SU-DHL-6 (cell line): Measurements from ENCODE around the gene PKM.

Source experiments
- H2AFZ ChIP-seq: fragments of 200-600 bp; sonication (generic); 2 replicates; pipeline ENCODE4 v1.6.1; 2014; ENCODE audit warnings: low read depth, mild to moderate bottlenecking, moderate library complexity, mixed read lengths, antibody characterized with exemption, low read length; ENCODE audit not compliant: severe bottlenecking
- H3F3A ChIP-seq: fragments of 200-600 bp; shearing (Covaris generic); 2 replicates; pipeline ENCODE4 v1.6.0; 2016; ENCODE audit warnings: antibody characterized with exemption, mild to moderate bottlenecking; ENCODE audit not compliant: insufficient read depth
- H3K27ac ChIP-seq: fragments of 200-600 bp; sonication (generic); 2 replicates; pipeline ENCODE4 v1.5.1; 2016; ENCODE audit warnings: low read depth, mild to moderate bottlenecking, low read length, moderate library complexity, mixed read lengths
- H3K27me3 ChIP-seq: fragments of 200-600 bp; sonication (generic), shearing (Covaris generic); 2 replicates; pipeline ENCODE4 v1.6.0; 2014; ENCODE audit warnings: mild to moderate bottlenecking, low read length
- H3K36me3 ChIP-seq: fragments of 200-600 bp; sonication (generic); 2 replicates; pipeline ENCODE4 v1.6.1; 2014; ENCODE audit warnings: mild to moderate bottlenecking, low read length, mixed read lengths
- H3K4me2 ChIP-seq: fragments of 300-600, 200-600 bp; shearing (Covaris generic), sonication (generic); 2 replicates; pipeline ENCODE4 v1.6.0; 2014; ENCODE audit warnings: low read length, low read depth, mild to moderate bottlenecking; ENCODE audit not compliant: poor library complexity, severe bottlenecking
- H3K4me3 ChIP-seq: fragments of 200-600 bp; sonication (generic); 2 replicates; pipeline ENCODE4 v1.5.1; 2014; ENCODE audit warnings: antibody characterized with exemption, low read length, mild to moderate bottlenecking, mixed read lengths; ENCODE audit not compliant: insufficient read depth, poor library complexity, severe bottlenecking
- H3K79me2 ChIP-seq: fragments of 200-600 bp; sonication (generic); 2 replicates; pipeline ENCODE4 v1.6.1; 2014; ENCODE audit warnings: mild to moderate bottlenecking, low read length, moderate library complexity; ENCODE audit not compliant: insufficient read depth
- H3K9ac ChIP-seq: fragments of 200-600 bp; sonication (generic); 2 replicates; pipeline ENCODE4 v1.7.0; 2014; ENCODE audit warnings: mild to moderate bottlenecking, low read length
- H3K9me2 ChIP-seq: fragments of 200-600 bp; sonication (generic); replicated peaks from 2 replicates; pipeline ENCODE4 v1.6.1; 2014; ENCODE audit warnings: low read length; ENCODE audit not compliant: insufficient read depth
- H3K9me3 ChIP-seq: fragments of 200-600 bp; sonication (generic); 2 replicates; pipeline ENCODE4 v1.6.1; 2014; ENCODE audit warnings: low read length, mixed read lengths; ENCODE audit not compliant: insufficient read depth
- H4K20me1 ChIP-seq: fragments of 200-600 bp; sonication (generic); 2 replicates; pipeline ENCODE4 v1.6.1; 2014; ENCODE audit warnings: low read depth, mild to moderate bottlenecking, antibody characterized with exemption, low read length, moderate library complexity, mixed read lengths
- CTCF ChIP-seq: fragments of 200-600 bp; sonication (generic); IDR thresholded peaks from one replicate; pipeline ENCODE4 v1.5.1; 2017; ENCODE audit warnings: antibody characterized with exemption, mild to moderate bottlenecking, low read length, moderate library complexity; ENCODE audit not compliant: insufficient read depth, poor library complexity, severe bottlenecking
- EZH2phosphoT487 ChIP-seq: fragments of 200-600 bp; sonication (generic), shearing (Covaris generic); conservative IDR thresholded peaks from 2 replicates; pipeline ENCODE4 v1.6.1; 2018; ENCODE audit warnings: mild to moderate bottlenecking, antibody characterized with exemption, low read length, moderate library complexity, mixed read lengths

PKM gene

DNA sequence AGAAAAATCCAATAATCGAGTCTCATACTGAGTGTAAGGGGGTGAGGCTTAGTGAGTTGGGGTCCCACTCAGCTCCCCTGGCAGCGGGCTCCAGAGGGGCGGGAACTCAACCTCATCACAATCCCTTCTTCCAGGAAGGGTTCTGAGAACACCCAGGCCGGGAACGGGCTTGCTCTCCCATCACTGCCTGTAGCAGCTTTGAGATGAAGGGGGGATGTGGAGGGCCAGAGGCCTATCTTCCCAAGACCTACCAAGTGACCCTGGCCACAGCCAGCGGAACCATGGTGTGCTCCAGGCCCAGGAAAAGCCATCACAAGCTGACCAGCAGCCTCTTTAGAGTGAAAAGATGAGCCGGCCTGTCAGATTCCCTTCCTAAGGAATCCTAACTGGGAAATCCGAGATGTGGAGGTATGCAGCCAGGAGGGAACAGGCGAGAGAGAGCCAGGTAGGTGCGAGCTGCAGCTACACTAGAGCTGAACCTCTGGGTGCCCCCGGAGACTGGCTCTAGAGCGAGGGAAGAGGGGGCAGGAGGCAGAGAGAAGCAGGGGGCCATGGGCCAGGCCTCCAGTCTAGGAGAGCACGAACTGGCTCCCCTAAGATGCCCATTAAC is 51.9 kb downstream of the PKM start:
- no peaks in the 10 kb centered on the region for H4K20me1 ChIP-seq
- H3K4me2 ChIP-seq = no peak overlapping the region
- H3K9me3 ChIP-seq = no peaks in the 10 kb centered on the region
- H3K79me2 ChIP-seq = no peaks in the 10 kb centered on the region
- no peaks in the 10 kb centered on the region for H3F3A ChIP-seq
- H3K36me3 ChIP-seq = no peaks in the 10 kb centered on the region
- no peak overlapping the region for H3K27ac ChIP-seq
- no peaks in the 10 kb centered on the region for H3K27me3 ChIP-seq
- H3K4me3 ChIP-seq = no peak overlapping the region
- H2AFZ ChIP-seq = no peak overlapping the region
- H3K9ac ChIP-seq = no peak overlapping the region
- H3K9me2 ChIP-seq = no peaks in the 10 kb centered on the region
- TF ChIP-seq CTCF (no peak), EZH2phosphoT487 (no peak)

- Histone ChIP-seq H3K9ac (no peak overlapping the region), H3K4me2 (no peak overlapping the region), H3F3A (no peaks in the 10 kb centered on the region), H4K20me1 (no peaks in the 10 kb centered on the region), H3K79me2 (no peaks in the 10 kb centered on the region), H3K9me3 (no peaks in the 10 kb centered on the region), H3K36me3 (no peaks in the 10 kb centered on the region), H3K27me3 (no peaks in the 10 kb centered on the region), H3K27ac (no peak overlapping the region), H2AFZ (no peak overlapping the region), H3K9me2 (no peaks in the 10 kb centered on the region), H3K4me3 (no peak overlapping the region)
- TF ChIP-seq EZH2phosphoT487 = no peak
- TF ChIP-seq CTCF = no peak
These were observed 54.2 kb downstream of the PKM start for GRCh38 chr15:72176743-72177142.

GRCh38 chr15:72176159-72176558 is 54.8 kb downstream of the PKM start:
- H3K79me2 ChIP-seq = no peaks in the 10 kb centered on the region
- H3K4me2 ChIP-seq = no peak overlapping the region
- no peak overlapping the region for H3K4me3 ChIP-seq
- H3K9me2 ChIP-seq = no peaks in the 10 kb centered on the region
- H2AFZ ChIP-seq = no peak overlapping the region
- H3K36me3 ChIP-seq = no peaks in the 10 kb centered on the region
- H3K27me3 ChIP-seq = no peaks in the 10 kb centered on the region
- no peaks in the 10 kb centered on the region for H3F3A ChIP-seq
- H3K27ac ChIP-seq = no peak overlapping the region
- H3K9me3 ChIP-seq = no peaks in the 10 kb centered on the region
- no peaks in the 10 kb centered on the region for H4K20me1 ChIP-seq
- TF ChIP-seq CTCF = no peak
- no peak for TF ChIP-seq EZH2phosphoT487
- H3K9ac ChIP-seq = no peak overlapping the region
